T47D (cell line): ENCODE data around the gene BLOC1S6.

Experiments
- DNase-seq, 2 experiments: peaks; one replicate each; pipeline versions ENCODE4 v3.0.0 to v3.0.0-alpha.2; 2011 to 2012; ENCODE audit warnings: low read depth in 1 of 2, low spot score in 1 of 2
- JUND ChIP-seq: IDR thresholded peaks from 2 replicates; pipeline ENCODE4 v1.6.1; 2012; ENCODE audit warnings: low read depth
- in situ Hi-C: cut with HindIII; loops from 2 replicates; pipeline ENCODE4 v1.10.0; 2016; ENCODE audit warnings: low sequenced_read_pairs, low pct_unique_long_range_greater_than_20kb

BLOC1S6 gene

DNA sequence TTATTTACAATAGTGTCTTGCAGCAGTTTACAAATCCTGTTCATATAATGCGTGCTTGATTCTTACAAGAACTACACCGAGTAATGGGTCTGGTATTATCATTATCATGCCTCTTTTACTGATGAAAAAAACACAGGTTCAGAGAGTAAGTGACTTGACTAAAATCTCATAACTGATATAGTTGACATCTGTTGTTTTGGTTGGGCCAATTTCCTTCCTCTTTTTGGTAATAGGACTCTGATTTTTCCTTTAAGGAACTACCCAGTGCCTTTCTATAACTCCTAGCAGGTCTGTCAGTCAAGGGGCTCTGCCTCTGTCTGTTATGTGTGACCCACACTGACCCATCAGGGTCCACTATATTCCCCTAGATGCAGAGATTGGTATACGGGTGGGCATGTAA is 14.6 kb upstream of the BLOC1S6 start:
- in situ Hi-C loops: no loop called here
- no peak for DNase-seq
- no peak for TF ChIP-seq JUND

- no peak for TF ChIP-seq JUND
- peak in 1 of 2 experiments; percentile 19 for DNase-seq
- in situ Hi-C loops: no loop called here
These were observed 13.1 kb upstream of the BLOC1S6 start for GRCh38 chr15:45573961-45574629.

DNA sequence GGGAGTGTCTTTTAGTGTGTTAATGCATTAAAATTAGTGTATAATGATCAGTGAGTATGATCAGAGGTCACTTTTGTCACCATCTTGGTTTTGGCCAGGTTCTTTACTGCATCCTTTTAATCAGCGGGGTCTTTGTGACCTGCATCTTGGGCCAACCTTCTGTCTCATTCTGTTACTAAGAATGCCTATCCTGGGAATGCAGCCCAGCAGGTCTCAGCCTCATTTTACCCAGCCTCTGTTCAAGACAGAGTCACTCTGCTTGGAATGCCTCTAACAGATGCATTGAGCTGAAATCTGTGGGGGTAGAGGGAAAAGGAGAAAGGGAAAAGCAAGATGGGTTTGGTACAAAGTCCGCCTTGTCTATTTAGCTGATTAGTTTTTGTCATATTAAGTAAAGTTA is 5.3 kb upstream of the BLOC1S6 start:
- TF ChIP-seq JUND: no peak
- DNase-seq: no peak
- in situ Hi-C loops: no loop called here

GRCh38 chr15:45583731-45584639 is 3.2 kb upstream of the BLOC1S6 start:
- in situ Hi-C loops: no loop called here
- no peak for DNase-seq
- TF ChIP-seq JUND: no peak

- no peak for DNase-seq
- in situ Hi-C loops: no loop called here
- TF ChIP-seq JUND: no peak
These were observed 1.9 kb upstream of the BLOC1S6 start for GRCh38 chr15:45585069-45585791.

DNA sequence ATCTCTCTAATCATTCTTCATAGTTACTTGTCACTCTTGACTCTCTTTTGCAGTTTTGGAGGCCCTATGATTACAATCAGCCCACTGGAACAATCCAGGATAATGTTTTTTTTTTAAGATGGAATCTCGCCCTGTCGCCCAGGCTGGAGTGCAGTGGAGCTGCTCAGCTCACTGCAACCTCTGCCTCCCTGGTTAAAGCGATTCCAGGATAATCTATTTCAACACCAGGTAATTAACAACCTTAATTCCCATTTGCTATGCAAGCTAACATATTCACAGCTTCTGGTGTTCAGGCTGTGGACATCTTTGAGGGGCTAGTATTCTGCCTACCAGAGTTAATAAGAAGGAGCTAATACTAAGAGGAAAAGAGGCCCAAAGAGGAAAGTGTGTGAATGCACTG is 1.1 kb upstream of the BLOC1S6 start:
- in situ Hi-C loops: no loop called here

GRCh38 chr15:45586601-45587094 is 531 bp upstream of the BLOC1S6 start:
- DNase-seq: no peak
- in situ Hi-C loops: no loop called here
- no peak for TF ChIP-seq JUND

More for the DNA sequence above, 1.1 kb upstream of the BLOC1S6 start:
- no peak for TF ChIP-seq JUND
- no peak for DNase-seq

DNA sequence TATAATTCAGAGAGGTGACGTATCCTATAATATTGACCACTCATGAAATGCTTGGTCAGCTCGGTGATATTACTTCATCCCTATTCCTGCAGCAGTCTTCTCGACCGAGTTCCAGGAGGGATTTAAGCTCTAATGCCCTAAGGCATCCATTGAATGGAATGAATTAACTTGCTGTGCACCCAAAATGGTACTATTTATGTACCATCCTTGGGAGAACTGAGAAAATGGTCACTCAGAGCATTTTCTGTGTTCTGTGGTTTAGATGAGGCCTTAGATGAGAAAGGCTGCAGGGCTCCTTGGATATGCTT is 638 bp downstream of the BLOC1S6 start:
- no peak for DNase-seq
- in situ Hi-C loops: no loop called here

GRCh38 chr15:45588219-45588875 is 1.2 kb downstream of the BLOC1S6 start:
- in situ Hi-C loops: no loop called here
- no peak for DNase-seq
- no peak for TF ChIP-seq JUND

More for the DNA sequence above, 638 bp downstream of the BLOC1S6 start:
- TF ChIP-seq JUND: no peak

GRCh38 chr15:45589256-45589655 is 2.1 kb downstream of the BLOC1S6 start:
- no peak for TF ChIP-seq JUND
- DNase-seq: no peak
- in situ Hi-C loops: no loop called here

GRCh38 chr15:45594319-45594718 is 7.1 kb downstream of the BLOC1S6 start:
- no peak for TF ChIP-seq JUND
- DNase-seq: no peak
- in situ Hi-C loops: no loop called here

- in situ Hi-C loops: no loop called here
- no peak for DNase-seq
- TF ChIP-seq JUND: no peak
These were observed 7.8 kb downstream of the BLOC1S6 start for GRCh38 chr15:45594835-45595530.
